Aorta (tissue), 5 donors: ENCODE measurements around the gene ANKS1A. TPM values are rescaled to one million over a fixed set of nuclear protein-coding genes. Genes with fewer than 3 reads are reported as not detected.

ENCODE experiments used
- ATAC-seq: fragments of 200-7000 bp; cut with Tn5 transposase; one replicate; pipeline ENCODE4 v1.9.1; 2022; ENCODE audit warnings: moderate library complexity; ENCODE audit not compliant: low FRiP score
- DNase-seq, 2 donors: peaks; one replicate each; pipeline ENCODE4 v3.0.0-alpha.2; 2020
- H3K27ac ChIP-seq, 2 donors: one replicate each; pipeline ENCODE4 v1.5.1; 2013; ENCODE audit warnings: low read length in 2 of 2, mild to moderate bottlenecking in 2 of 2, moderate library complexity in 2 of 2, control low read depth in 1 of 2, inconsistent platforms in 1 of 2, low read depth in 1 of 2
- H3K27me3 ChIP-seq, 2 donors: one replicate each; pipeline ENCODE4 v1.6.1; 2013; ENCODE audit warnings: control low read depth in 1 of 2, low read length in 1 of 2, mild to moderate bottlenecking in 1 of 2, moderate library complexity in 1 of 2; ENCODE audit not compliant: insufficient read depth in 2 of 2, control insufficient read depth in 1 of 2
- H3K36me3 ChIP-seq, 2 donors: one replicate each; pipeline ENCODE4 v1.6.1; 2013; ENCODE audit warnings: control low read depth in 1 of 2, low read length in 1 of 2, mild to moderate bottlenecking in 1 of 2; ENCODE audit not compliant: insufficient read depth in 2 of 2, control insufficient read depth in 1 of 2
- H3K4me1 ChIP-seq, 2 donors: one replicate each; pipeline ENCODE4 v1.6.1; 2013; ENCODE audit warnings: low read length in 2 of 2, control low read depth in 1 of 2, mild to moderate bottlenecking in 1 of 2, moderate library complexity in 1 of 2; ENCODE audit not compliant: insufficient read depth in 2 of 2, control insufficient read depth in 1 of 2
- H3K4me3 ChIP-seq, 2 donors: one replicate each; pipeline ENCODE4 v1.5.1; 2013; ENCODE audit warnings: low read length in 2 of 2, control low read depth in 1 of 2, mild to moderate bottlenecking in 1 of 2
- H3K9me3 ChIP-seq: one replicate; pipeline ENCODE4 v1.6.1; 2013; ENCODE audit warnings: mild to moderate bottlenecking, low read length; ENCODE audit not compliant: control insufficient read depth
- WGBS, 2 donors: extraction: QIAGEN DNeasy Blood & Tissue Kit; methylation state at CpG; one replicate each; pipeline ENCODE4 v1.1.7; 2013; 5-methylcytosine and 5-hydroxymethylcytosine counted together
- intact Hi-C, 2 donors: fragments of 100-400 bp; cut with DNase I; formaldehyde crosslinking; loops; one replicate each; pipeline versions ENCODE4 v1.14.2 to v1.15.0; 2022
- polyA plus RNA-seq, 2 donors: library from polyadenylated mRNA; stranded (reverse); fragments of 200-250 nt; gene quantifications; one replicate each; pipeline ENCODE4 v1.2.3, GENCODE V29; 2013
- total RNA-seq, 2 donors: library from RNA; stranded (reverse); fragmentation: NEBNext Ultra II Directional; extraction: Animal tissue kit (Norgen Biotek cat#: 25700); gene quantifications; one replicate each; pipeline ENCODE4 v1.2.1, GENCODE V29; 2021
- donor health status: healthy with polysubstance abuse.
- donor health status: Bipolar disorder and iron deficiency.
- donor health status: DM: no; HTN: no; CAD: no.
- donor health status: DM: no; HTN: no; CAD: no.
- donor health status: DM: yes; HTN: yes; CAD: no.

ANKS1A gene
- total and polyA plus RNA-seq, 4 donors = 9.4 to 44.4 (median 29.0) TPM

GRCh38 chr6:34969662-34970265 is 80.7 kb downstream of the ANKS1A start:
- Histone ChIP-seq H3K4me3 (no peak overlapping the region), H3K9me3 (peaks cover 1% of the 10 kb centered on the region), H3K27ac (no peak overlapping the region), H3K36me3 (peaks cover 3% of the 10 kb centered on the region in 2 donors), H3K4me1 (no peaks in the 10 kb centered on the region), H3K27me3 (no peaks in the 10 kb centered on the region)
- intact Hi-C loops = no loop called here
- WGBS, 2 donors = 92 to 96% methylated on average over 7 of the region's 7 CpGs
- DNase-seq (no peak), ATAC-seq (no peak)

- no peaks in the 10 kb centered on the region for H3K4me1 ChIP-seq
- peaks cover 1% of the 10 kb centered on the region for H3K9me3 ChIP-seq
- H3K27me3 ChIP-seq = no peaks in the 10 kb centered on the region
- peaks cover 3% of the 10 kb centered on the region in 2 donors for H3K36me3 ChIP-seq
- H3K27ac ChIP-seq = no peak overlapping the region
- 94 to 95% methylated on average over 3 of the region's 3 CpGs for WGBS, 2 donors
- ATAC-seq = no peak
- intact Hi-C loops = no loop called here
- DNase-seq = no peak
- no peak overlapping the region for H3K4me3 ChIP-seq
Observed at GRCh38 chr6:34970488-34970887, 81.4 kb downstream of the ANKS1A start.

GRCh38 chr6:34970957-34971356 is 81.9 kb downstream of the ANKS1A start:
- intact Hi-C loops = no loop called here
- no peak for ATAC-seq
- Histone ChIP-seq H3K27me3 (no peaks in the 10 kb centered on the region), H3K36me3 (peaks cover 3% of the 10 kb centered on the region in 2 donors), H3K4me3 (no peak overlapping the region), H3K9me3 (peaks cover 1% of the 10 kb centered on the region), H3K4me1 (no peaks in the 10 kb centered on the region), H3K27ac (no peak overlapping the region)
- WGBS, 2 donors = 76 to 84% methylated on average over 2 of the region's 2 CpGs
- no peak for DNase-seq

- 39% methylated on average over 2 of the region's 2 CpGs; no CpG with 5 or more reads in 1 of the 2 donors for WGBS, 2 donors
- Histone ChIP-seq H3K4me1 (no peaks in the 10 kb centered on the region), H3K4me3 (no peak overlapping the region), H3K36me3 (peaks cover 3% of the 10 kb centered on the region in 2 donors), H3K27me3 (no peaks in the 10 kb centered on the region), H3K27ac (no peak overlapping the region), H3K9me3 (peaks cover 1% of the 10 kb centered on the region)
- no peak for ATAC-seq
- intact Hi-C loops = no loop called here
- DNase-seq = no peak
Observed at GRCh38 chr6:34973547-34974248, 84.6 kb downstream of the ANKS1A start.

- Histone ChIP-seq H3K36me3 (peaks cover 3% of the 10 kb centered on the region in 2 donors), H3K4me1 (no peaks in the 10 kb centered on the region)
- WGBS, 2 donors = no CpG with 5 or more reads among the region's 1 CpG
Observed at GRCh38 chr6:34974249-34974642, 85.2 kb downstream of the ANKS1A start.

GRCh38 chr6:34976239-34976638 is 87.2 kb downstream of the ANKS1A start:
- Histone ChIP-seq H3K4me1 (no peaks in the 10 kb centered on the region), H3K27me3 (no peaks in the 10 kb centered on the region), H3K4me3 (no peak overlapping the region), H3K27ac (no peak overlapping the region), H3K36me3 (no peaks in the 10 kb centered on the region), H3K9me3 (no peaks in the 10 kb centered on the region)
- WGBS, 2 donors = 98% methylated on average over 2 of the region's 2 CpGs
- ATAC-seq = no peak
- intact Hi-C loops = no loop called here
- DNase-seq = no peak

More at GRCh38 chr6:34974249-34974642, 85.2 kb downstream of the ANKS1A start:
- H3K4me3 ChIP-seq = no peak overlapping the region
- no peaks in the 10 kb centered on the region for H3K27me3 ChIP-seq
- H3K9me3 ChIP-seq = peaks cover 1% of the 10 kb centered on the region
- no peak overlapping the region for H3K27ac ChIP-seq
- ATAC-seq (no peak), DNase-seq (no peak)
- intact Hi-C loops = no loop called here

GRCh38 chr6:34979218-34979617 is 90.2 kb downstream of the ANKS1A start:
- no peaks in the 10 kb centered on the region for H3K4me1 ChIP-seq
- no peak for DNase-seq
- 70 to 78% methylated on average over 2 of the region's 2 CpGs for WGBS, 2 donors
- no peak overlapping the region for H3K27ac ChIP-seq
- no peak overlapping the region for H3K4me3 ChIP-seq
- H3K27me3 ChIP-seq = no peaks in the 10 kb centered on the region
- ATAC-seq = no peak
- intact Hi-C loops = no loop called here
- H3K36me3 ChIP-seq = no peaks in the 10 kb centered on the region
- no peaks in the 10 kb centered on the region for H3K9me3 ChIP-seq

- whole genome bisulfite sequencing, 2 donors = 55 to 58% methylated on average over 3 of the region's 3 CpGs
- Histone ChIP-seq H3K9me3 (no peaks in the 10 kb centered on the region), H3K27me3 (no peaks in the 10 kb centered on the region), H3K36me3 (peaks cover 0 to 2% of the 10 kb centered on the region in 2 donors), H3K27ac (no peak overlapping the region), H3K4me3 (no peak overlapping the region), H3K4me1 (no peaks in the 10 kb centered on the region)
- ATAC-seq (no peak), DNase-seq (no peak)
- intact Hi-C loops = loop anchor here in 1 of 2 donors (10.0 kb wide), 1 partner anchor 225 kb away; no protein-coding TSS in a partner anchor
Observed at GRCh38 chr6:34979994-34980393, 90.9 kb downstream of the ANKS1A start.

GRCh38 chr6:34981366-34981765 is 92.3 kb downstream of the ANKS1A start:
- Histone ChIP-seq H3K36me3 (peaks cover 0 to 6% of the 10 kb centered on the region in 2 donors), H3K9me3 (no peaks in the 10 kb centered on the region), H3K27me3 (no peaks in the 10 kb centered on the region), H3K4me3 (no peak overlapping the region), H3K4me1 (no peaks in the 10 kb centered on the region), H3K27ac (no peak overlapping the region)
- intact Hi-C loops = loop anchor here in 1 of 2 donors (10.0 kb wide), 1 partner anchor 223 kb away; no protein-coding TSS in a partner anchor
- DNase-seq (no peak), ATAC-seq (no peak)
- 89 to 93% methylated on average over 5 of the region's 5 CpGs for WGBS, 2 donors
